HFFc6 (cell line): ENCODE measurements around the gene FGFR3. TPM values are rescaled to one million over a fixed set of nuclear protein-coding genes. Genes with fewer than 3 reads are reported as not detected.

Source experiments
- DNase-seq: peaks from one replicate; pipeline ENCODE4 v3.0.0-alpha.2; 2018
- H3K27ac Mint-ChIP-seq: 2 replicates; pipeline ENCODE4 v1.8.0; 2020; ENCODE audit warnings: mild to moderate bottlenecking, mixed read lengths
- H3K27me3 Mint-ChIP-seq: 2 replicates; pipeline ENCODE4 v1.8.0; 2021; ENCODE audit warnings: mild to moderate bottlenecking, moderate library complexity, mixed read lengths; ENCODE audit not compliant: insufficient read depth
- H3K36me3 Mint-ChIP-seq: 2 replicates; pipeline ENCODE4 v1.8.0; 2021; ENCODE audit warnings: low read depth, mixed read lengths
- H3K4me1 Mint-ChIP-seq: 2 replicates; pipeline ENCODE4 v1.8.0; 2020; ENCODE audit warnings: low read depth, mixed read lengths
- H3K4me3 Mint-ChIP-seq: 2 replicates; pipeline ENCODE4 v1.8.0; 2020; ENCODE audit warnings: mild to moderate bottlenecking, moderate library complexity, mixed read lengths
- H3K9me3 Mint-ChIP-seq: 2 replicates; pipeline ENCODE4 v1.8.0; 2020; ENCODE audit warnings: mild to moderate bottlenecking, mixed read lengths
- total RNA-seq, 6 experiments: library from RNA; stranded (reverse); fragmentation: NEBNext Ultra II Directional; extraction: Animal tissue kit (Norgen Biotek cat#: 25700); gene quantifications; 2 replicates in 1 of 6; 3 replicates in 5 of 6; pipeline ENCODE4 v1.2.3, GENCODE V29; 2021
- TF ChIP-seq, protein P1 (sequence below): fragments of 200-600 bp; sonication (generic); IDR thresholded peaks from 2 replicates; pipeline ENCODE4 v1.5.0; 2021; ENCODE audit warnings: antibody characterized with exemption, mild to moderate bottlenecking

The FGFR3 gene
- total RNA-seq, 6 experiments from 2014 or later, result 0.59 to 1.6 (median 0.75) TPM

DNA sequence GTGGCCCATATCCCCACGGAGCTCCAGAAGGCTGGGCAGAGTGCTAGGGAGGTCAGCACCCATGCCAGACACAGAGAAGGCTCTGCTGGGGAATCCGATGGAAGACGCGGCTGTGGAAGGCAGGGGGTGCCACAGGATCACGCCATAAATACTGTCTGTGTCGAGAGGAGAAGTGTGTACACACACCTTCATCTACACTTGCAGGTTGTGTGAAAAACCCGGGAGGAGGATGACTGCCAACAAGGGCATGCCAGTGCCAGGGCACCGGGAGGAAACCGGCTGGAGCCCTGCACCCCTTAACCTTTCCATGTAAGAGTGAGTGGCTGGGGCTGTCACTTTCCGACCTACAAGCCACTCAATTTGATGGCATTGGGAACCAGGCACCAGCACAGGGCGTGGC is 31.7 kb downstream of the FGFR3 start:
- peaks cover 3% of the 10 kb centered on the region for H3K27me3 Mint-ChIP-seq
- H3K36me3 Mint-ChIP-seq, result peaks cover 4% of the 10 kb centered on the region; the same call in 1 of the 2 replicates
- H3K4me3 Mint-ChIP-seq, result no peak overlapping the region
- no peaks in the 10 kb centered on the region for H3K4me1 Mint-ChIP-seq
- no peaks in the 10 kb centered on the region for H3K9me3 Mint-ChIP-seq
- DNase-seq, result no peak
- H3K27ac Mint-ChIP-seq, result no peak overlapping the region
- TF ChIP-seq, protein P1, sequence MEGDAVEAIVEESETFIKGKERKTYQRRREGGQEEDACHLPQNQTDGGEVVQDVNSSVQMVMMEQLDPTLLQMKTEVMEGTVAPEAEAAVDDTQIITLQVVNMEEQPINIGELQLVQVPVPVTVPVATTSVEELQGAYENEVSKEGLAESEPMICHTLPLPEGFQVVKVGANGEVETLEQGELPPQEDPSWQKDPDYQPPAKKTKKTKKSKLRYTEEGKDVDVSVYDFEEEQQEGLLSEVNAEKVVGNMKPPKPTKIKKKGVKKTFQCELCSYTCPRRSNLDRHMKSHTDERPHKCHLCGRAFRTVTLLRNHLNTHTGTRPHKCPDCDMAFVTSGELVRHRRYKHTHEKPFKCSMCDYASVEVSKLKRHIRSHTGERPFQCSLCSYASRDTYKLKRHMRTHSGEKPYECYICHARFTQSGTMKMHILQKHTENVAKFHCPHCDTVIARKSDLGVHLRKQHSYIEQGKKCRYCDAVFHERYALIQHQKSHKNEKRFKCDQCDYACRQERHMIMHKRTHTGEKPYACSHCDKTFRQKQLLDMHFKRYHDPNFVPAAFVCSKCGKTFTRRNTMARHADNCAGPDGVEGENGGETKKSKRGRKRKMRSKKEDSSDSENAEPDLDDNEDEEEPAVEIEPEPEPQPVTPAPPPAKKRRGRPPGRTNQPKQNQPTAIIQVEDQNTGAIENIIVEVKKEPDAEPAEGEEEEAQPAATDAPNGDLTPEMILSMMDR, result no peak

GRCh38 chr4:1825326-1825725 is 32.2 kb downstream of the FGFR3 start:
- Mint-ChIP-seq H3K4me3 (no peak overlapping the region), H3K36me3 (no peaks in the 10 kb centered on the region), H3K27ac (no peak overlapping the region; the same call in 1 of the 2 replicates), H3K9me3 (no peaks in the 10 kb centered on the region), H3K4me1 (no peaks in the 10 kb centered on the region), H3K27me3 (peaks cover 3% of the 10 kb centered on the region)
- DNase-seq, result no peak
- TF ChIP-seq, protein P1, result no peak

DNA sequence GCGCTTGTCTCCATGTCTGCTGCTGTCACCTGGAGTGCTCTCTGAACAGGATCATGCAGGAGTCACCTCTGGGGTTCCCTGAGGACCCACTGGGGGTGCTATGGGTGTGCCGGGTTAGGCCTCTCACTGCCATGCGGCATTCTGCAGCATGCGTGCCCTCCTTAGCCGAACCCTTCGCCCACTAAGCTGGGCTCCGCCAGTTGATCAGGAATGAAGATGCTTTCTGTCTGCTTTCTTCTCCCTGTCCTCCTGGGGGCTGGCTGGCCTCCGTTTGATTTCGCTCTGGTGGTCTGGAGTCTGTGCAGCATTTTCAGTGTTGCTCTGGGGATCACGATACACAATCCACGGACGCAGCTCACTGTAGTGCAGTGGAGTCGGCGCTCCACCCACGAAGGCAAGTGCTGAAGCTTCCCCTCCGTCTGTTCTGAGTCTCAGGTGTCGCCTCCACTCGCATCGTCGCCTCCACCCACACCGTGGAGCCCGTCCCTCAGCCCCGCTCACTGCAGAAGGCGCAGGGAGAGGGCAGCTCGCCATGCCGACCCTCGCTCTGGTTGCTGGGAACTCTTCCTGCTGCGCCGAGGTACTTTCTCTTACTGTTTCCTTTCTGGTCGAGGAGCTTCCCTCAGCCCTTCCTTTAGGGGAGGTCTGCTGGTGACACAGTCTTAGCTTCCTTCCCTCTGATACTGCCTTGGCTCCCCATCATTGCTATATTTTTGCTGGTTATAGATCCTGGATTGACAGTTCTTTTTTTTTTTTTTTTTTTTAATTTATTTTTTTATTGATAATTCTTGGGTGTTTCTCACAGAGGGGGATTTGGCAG is 33.6 kb downstream of the FGFR3 start:
- H3K9me3 Mint-ChIP-seq, result no peaks in the 10 kb centered on the region
- no peak for DNase-seq
- no peak overlapping the region for H3K4me3 Mint-ChIP-seq
- TF ChIP-seq, protein P1, result no peak
- peaks cover 3% of the 10 kb centered on the region for H3K27me3 Mint-ChIP-seq
- H3K36me3 Mint-ChIP-seq, result no peaks in the 10 kb centered on the region
- H3K4me1 Mint-ChIP-seq, result no peaks in the 10 kb centered on the region
- H3K27ac Mint-ChIP-seq, result no peak overlapping the region

DNA sequence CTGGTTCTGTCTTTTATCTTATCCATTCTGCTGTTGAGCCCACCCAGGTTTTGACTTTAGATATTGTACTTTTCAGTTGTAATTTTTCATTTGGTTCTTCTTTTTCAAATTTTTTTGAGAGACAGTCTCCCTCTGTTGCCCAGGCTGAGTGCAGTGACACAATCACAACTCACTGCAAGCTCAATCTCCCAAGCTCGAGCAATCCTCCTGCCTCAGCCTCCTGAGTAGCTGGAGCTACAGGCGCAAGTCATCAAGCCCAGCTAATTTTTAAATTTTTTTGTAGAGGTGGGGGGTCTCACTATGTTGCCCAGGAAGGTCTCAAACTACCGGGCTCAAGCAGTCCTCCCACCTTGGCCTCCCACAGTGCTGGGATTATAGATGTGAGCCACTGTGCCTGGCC is 37.1 kb downstream of the FGFR3 start:
- Mint-ChIP-seq H3K36me3 (peaks cover 6% of the 10 kb centered on the region; the same call in 1 of the 2 replicates), H3K9me3 (no peaks in the 10 kb centered on the region), H3K4me1 (no peaks in the 10 kb centered on the region), H3K27me3 (peaks cover 3% of the 10 kb centered on the region), H3K4me3 (no peak overlapping the region), H3K27ac (peak overlapping the region; percentile 4; the same call in 1 of the 2 replicates)
- DNase-seq, result no peak
- TF ChIP-seq, protein P1, result no peak

DNA sequence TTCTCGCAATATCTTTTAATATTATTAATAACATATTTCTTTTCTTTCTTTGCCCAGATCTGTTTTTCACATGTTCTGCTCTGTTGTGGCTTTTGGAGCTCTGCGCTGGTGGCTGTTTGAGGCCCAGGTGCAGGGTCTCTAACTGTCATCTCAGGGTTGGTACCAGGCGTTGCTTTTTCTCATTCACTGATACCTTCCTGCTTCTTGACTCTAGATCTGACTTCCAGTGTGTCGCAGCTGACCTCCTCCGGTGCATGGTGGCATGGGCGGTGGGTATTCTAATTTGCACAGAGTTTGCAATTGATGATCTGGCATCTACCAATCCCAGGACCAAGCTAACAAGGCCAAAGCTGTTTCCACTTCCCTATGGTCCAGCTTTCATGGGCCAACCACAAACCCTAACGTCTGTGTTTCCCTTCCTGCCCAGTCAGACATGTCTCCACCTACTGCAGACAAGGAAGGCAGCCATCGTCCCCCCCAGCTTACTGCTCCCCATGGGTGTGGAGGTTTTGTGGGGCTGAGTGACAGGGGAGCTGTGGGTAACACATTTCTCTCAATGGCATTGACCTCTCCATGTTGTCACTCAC is 37.6 kb downstream of the FGFR3 start:
- Mint-ChIP-seq H3K9me3 (no peaks in the 10 kb centered on the region), H3K27ac (no peak overlapping the region), H3K27me3 (peaks cover 3% of the 10 kb centered on the region), H3K4me3 (no peak overlapping the region), H3K36me3 (peaks cover 6% of the 10 kb centered on the region; the same call in 1 of the 2 replicates), H3K4me1 (no peaks in the 10 kb centered on the region)
- TF ChIP-seq, protein P1, result no peak
- DNase-seq, result no peak
